ENCODE results near the gene REV3L. TPM values are rescaled to one million over a fixed set of nuclear protein-coding genes. Genes with fewer than 3 reads are reported as not detected.

Gene REV3L
- total and polyA plus RNA-seq, 2 of the 8 experiments (the other 6 are each of a cell fraction or from before 2014, with no cell fraction given) = 2.1 to 6.6 TPM

GRCh38 chr6:111297776-111298175, 185.2 kb downstream of the REV3L start:
- H4K20me1 ChIP-seq (replicated peaks in 1 of 2; ENCODE audit: control insufficient read depth in 1 of 2, insufficient read depth in 2 of 2, low read length in 2 of 2) = peaks cover 0 to 1% of the 10 kb centered on the region in 2 experiments
- WGBS, 2 experiments (ENCODE audit: extremely low coverage in 1 of 2, insufficient coverage in 1 of 2, insufficient read length in 1 of 2, insufficient replicate concordance in 2 of 2, low coverage in 1 of 2, low lambda C conversion rate in 2 of 2, missing lambda C conversion rate in 1 of 2) = 78% methylated on average over 1 of the region's 1 CpG; no CpG with 5 or more reads in 1 of the 2 experiments
- no peaks in the 10 kb centered on the region for H3K23me2 ChIP-seq (ENCODE audit: low read depth, low read length)
- no peak overlapping the region for H3K4me3 ChIP-seq (ENCODE audit: extremely low read depth in 1 of 4, insufficient read depth in 2 of 4, low read depth in 3 of 4, low read length in 4 of 4)
- H3K27ac ChIP-seq (ENCODE audit: low read depth, low read length) = no peak overlapping the region
- no peak overlapping the region for H2BK12ac ChIP-seq (ENCODE audit: low read depth, low read length)
- no peaks in the 10 kb centered on the region for H3K4me1 ChIP-seq (replicated peaks in 1 of 4; ENCODE audit: control insufficient read depth in 3 of 4, insufficient read depth in 4 of 4, low read length in 3 of 4)
- no peaks in the 10 kb centered on the region for H3K79me2 ChIP-seq (ENCODE audit: control insufficient read depth in 1 of 2, insufficient read depth in 2 of 2, low read length in 2 of 2)
- no peak overlapping the region for H4K91ac ChIP-seq (replicated peaks; ENCODE audit: insufficient read length, low read length)
- no peak overlapping the region for H2BK15ac ChIP-seq (ENCODE audit: low read length)
- no peak overlapping the region for H3K14ac ChIP-seq (ENCODE audit: insufficient read length)
- H3K9ac ChIP-seq (replicated peaks in 1 of 4; ENCODE audit: extremely low read depth in 1 of 4, low read depth in 3 of 4, low read length in 3 of 4) = no peak overlapping the region
- CTCF ChIA-PET (ENCODE audit: partially characterized antibody) = interaction anchor here (1.3 kb wide), 1 partner anchor 181 kb away, joined by 3 read pairs; no protein-coding TSS in a partner anchor
- no peak overlapping the region for H3K23ac ChIP-seq (ENCODE audit: insufficient read length)
- H3K9me3 ChIP-seq (ENCODE audit: insufficient read depth in 2 of 2, low read depth in 1 of 2, low read length in 1 of 2) = no peaks in the 10 kb centered on the region
- no peak overlapping the region for H2BK120ac ChIP-seq (replicated peaks; ENCODE audit: low read depth, low read length)
- POLR2A ChIA-PET (ENCODE audit: partially characterized antibody) = no interaction called here
- no peaks in the 10 kb centered on the region for H3K79me1 ChIP-seq (ENCODE audit: low read depth, low read length)
- H2BK5ac ChIP-seq (ENCODE audit: low read depth, low read length) = no peak overlapping the region
- H3K56ac ChIP-seq (replicated peaks; ENCODE audit: insufficient read length, low read depth, low read length) = no peak overlapping the region
- FAIRE-seq = no peak
- DNase-seq (ENCODE audit: low read depth in 1 of 2, low spot score in 2 of 2) = no peak
- H2BK20ac ChIP-seq (ENCODE audit: low read length) = no peak overlapping the region
- no peaks in the 10 kb centered on the region for H3K27me3 ChIP-seq (replicated peaks in 1 of 4; ENCODE audit: control insufficient read depth in 3 of 4, extremely low read depth in 1 of 4, insufficient read depth in 3 of 4, low read length in 3 of 4)
- TF ChIP-seq TAF7 (optimal IDR thresholded peaks at IDR 0.05; ENCODE audit: borderline replicate concordance, low read depth, low read length) (no peak), KDM4A (IDR thresholded peaks at IDR 0.05; ENCODE audit: low read depth, low read length, severe bottlenecking) (no peak), CHD2 (IDR thresholded peaks at IDR 0.05; ENCODE audit: low read length) (no peak)
- H3K36me3 ChIP-seq (ENCODE audit: control insufficient read depth in 2 of 4, insufficient read depth in 4 of 4, low read length in 3 of 4) = peaks cover 0 to 2% (median 0%) of the 10 kb centered on the region in 4 experiments; a peak in 1 of 8 replicates
- H2AFZ ChIP-seq (ENCODE audit: low read length) = no peak overlapping the region
- no peak overlapping the region for H3K18ac ChIP-seq (ENCODE audit: extremely low read depth, low read length)
- no peak overlapping the region for H4K5ac ChIP-seq (ENCODE audit: insufficient read length, low read depth, low read length)
- no peak overlapping the region for H3K4me2 ChIP-seq (ENCODE audit: insufficient read depth in 1 of 2, low read depth in 2 of 2, low read length in 2 of 2)
- H3K4ac ChIP-seq (replicated peaks; ENCODE audit: insufficient read length, low read depth, low read length) = no peak overlapping the region
- no peak overlapping the region for H4K8ac ChIP-seq (ENCODE audit: extremely low read depth, insufficient read depth, low read length)
- no peak overlapping the region for H2AK5ac ChIP-seq (ENCODE audit: low read depth, low read length)

Data from H1 (cell line).